Measurements from ENCODE around the gene STK24. TPM values are rescaled to one million over a fixed set of nuclear protein-coding genes. Genes with fewer than 3 reads are reported as not detected.

The STK24 gene
- total and polyA plus RNA-seq, 10 of the 15 experiments (the other 5 are each of a cell fraction or from before 2014, with no cell fraction given), result 7.5 to 115 (median 52.9) TPM

DNA sequence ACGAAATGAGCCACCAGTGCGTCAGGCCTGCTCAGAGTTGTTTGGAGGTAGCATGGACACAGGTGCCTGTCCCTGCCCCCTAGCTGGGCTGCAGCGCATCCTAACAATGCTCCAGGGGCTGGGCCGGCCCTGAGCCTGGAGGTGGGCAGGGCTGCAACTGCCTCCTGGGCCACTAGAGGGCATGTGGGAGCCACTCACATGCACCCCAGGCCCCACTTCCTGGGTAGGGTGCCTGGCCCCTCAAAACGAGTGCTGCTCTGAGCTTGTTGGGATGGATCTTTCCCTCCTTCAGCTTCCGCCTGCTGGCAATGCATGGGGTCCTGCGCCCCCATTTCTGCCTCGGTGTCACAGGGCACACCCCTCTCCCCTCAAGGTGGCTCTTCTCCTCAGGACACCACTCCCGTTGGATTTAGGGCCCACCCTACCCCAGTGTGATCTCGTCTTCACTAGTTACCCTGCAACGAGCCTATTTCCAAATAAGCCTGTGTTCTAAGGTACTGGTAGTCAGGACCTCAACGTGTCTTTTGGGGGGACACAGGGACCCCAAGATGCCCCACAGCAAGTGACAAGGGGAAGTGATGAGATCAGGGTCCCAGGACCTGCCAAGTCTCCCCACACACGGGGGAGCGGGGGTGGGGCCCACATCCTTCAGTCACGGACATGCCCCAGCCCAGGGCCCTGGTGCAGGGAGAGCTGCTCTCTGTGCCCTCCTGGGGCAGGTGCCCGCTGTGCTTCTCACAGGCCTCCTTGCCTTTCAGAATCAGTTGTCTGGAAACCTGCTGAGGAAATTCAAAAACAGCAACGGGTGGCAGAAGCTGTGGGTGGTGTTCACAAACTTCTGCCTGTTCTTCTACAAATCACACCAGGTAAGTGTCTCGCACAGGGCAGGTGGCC, 131.3 kb downstream of the STK24 start:
- WGBS (ENCODE audit: insufficient coverage, insufficient replicate concordance, low lambda C conversion rate, missing lambda C conversion rate), result 3% methylated on average over 18 of the region's 18 CpGs
- Histone ChIP-seq H3K4me1 (ENCODE audit: control insufficient read depth, insufficient read depth, low read length) (peaks cover 6% of the 10 kb centered on the region), H3K79me2 (ENCODE audit: control insufficient read depth, insufficient read depth, low read length) (no peaks in the 10 kb centered on the region), H3K36me3 (ENCODE audit: control insufficient read depth in 2 of 2, insufficient read depth in 2 of 2, low read length in 1 of 2) (peaks cover 0 to 2% of the 10 kb centered on the region in 2 experiments; a peak in 3 of 4 replicates), H3K4me3 (no peak overlapping the region), H3K9ac (ENCODE audit: control insufficient read depth, insufficient read depth, low read length) (no peak overlapping the region), H3K4me2 (ENCODE audit: control insufficient read depth, insufficient read depth) (peak overlapping the region; percentile 50), H4K20me1 (ENCODE audit: control insufficient read depth, insufficient read depth) (no peaks in the 10 kb centered on the region), H3K9me3 (replicated peaks; ENCODE audit: control insufficient read depth, insufficient read depth, low read length) (no peaks in the 10 kb centered on the region), H3K27me3 (replicated peaks in 1 of 2; ENCODE audit: control insufficient read depth in 2 of 2, insufficient read depth in 2 of 2, low read length in 1 of 2) (no peaks in the 10 kb centered on the region), H2AFZ (ENCODE audit: control insufficient read depth, low read depth, low read length) (peak overlapping the region; percentile 37), H3K27ac (ENCODE audit: control insufficient read depth, insufficient read depth) (peak overlapping the region; percentile 53)
- ATAC-seq, result peak; percentile 97
- SMC1A ChIA-PET (ENCODE audit: uncharacterized antibody, unreplicated experiment), result interaction anchor here (0.6 to 4.8 kb wide), 20 partner anchors 9 to 394 kb away, joined by 3 to 66 read pairs (median 4); no protein-coding TSS in a partner anchor
- RAD21 ChIA-PET (ENCODE audit: unreplicated experiment), result interaction anchor here (0.6 to 4.8 kb wide), 20 partner anchors 9 to 412 kb away, joined by 3 to 89 read pairs (median 4); no protein-coding TSS in a partner anchor
- FAIRE-seq, result peak; percentile 87
- in situ Hi-C loops (cut with MboI) (loop anchor here (5.0 to 10.0 kb wide), 3 partner anchors 212 to 591 kb away; no protein-coding TSS in a partner anchor), intact Hi-C loops (cut with micrococcal nuclease; ENCODE audit: unreplicated experiment) (loop anchor here (1.0 to 2.0 kb wide), 3 partner anchors 208 to 397 kb away; no protein-coding TSS in a partner anchor)
- no TSS peak for BruUV-seq (replicated peaks)
- POLR2A ChIA-PET, result no interaction called here
- peak; percentile 17 for DNase-seq (ENCODE audit: low read depth, low spot score)
- CTCF ChIA-PET, result interaction anchor here (0.5 to 9.1 kb wide), 39 partner anchors 9 to 745 kb away, joined by 3 to 135 read pairs (median 4); no protein-coding TSS in a partner anchor
- TF ChIP-seq NR2C2 (IDR thresholded peaks at IDR 0.05; ENCODE audit: borderline replicate concordance, control insufficient read depth, insufficient read length, low read depth) (no peak), IRF5 (IDR thresholded peaks at IDR 0.05; ENCODE audit: borderline replicate concordance) (no peak), HDAC2 (IDR thresholded peaks at IDR 0.05) (no peak), NBN (IDR thresholded peaks at IDR 0.05) (peak; percentile 46; the same call in 1 of the 2 replicates), NRF1 (conservative IDR thresholded peaks at IDR 0.05; ENCODE audit: low read depth, low read length) (no peak), GABPA (IDR thresholded peaks at IDR 0.05; ENCODE audit: low read depth) (no peak), CBX3 (IDR thresholded peaks at IDR 0.05; ENCODE audit: borderline replicate concordance, low read depth) (no peak), BACH1 (IDR thresholded peaks at IDR 0.05; ENCODE audit: borderline replicate concordance) (0 out of 2 replicates have a peak, but pooled peaks have one; percentile 25), MEF2B (IDR thresholded peaks at IDR 0.05; ENCODE audit: partially characterized antibody, poor library complexity, severe bottlenecking) (no peak), NFXL1 (IDR thresholded peaks at IDR 0.05; ENCODE audit: borderline replicate concordance) (no peak), PBX3 (IDR thresholded peaks at IDR 0.05; ENCODE audit: insufficient replicate concordance, low read depth, low read length) (no peak), SMARCA5 (IDR thresholded peaks at IDR 0.05) (no peak), NFYB (IDR thresholded peaks at IDR 0.05; ENCODE audit: insufficient read depth, low read depth, low read length) (no peak), SMC3 (IDR thresholded peaks at IDR 0.05; ENCODE audit: borderline replicate concordance, low read length) (peak; percentile 95)
- TF ChIP-seq, protein P1, sequence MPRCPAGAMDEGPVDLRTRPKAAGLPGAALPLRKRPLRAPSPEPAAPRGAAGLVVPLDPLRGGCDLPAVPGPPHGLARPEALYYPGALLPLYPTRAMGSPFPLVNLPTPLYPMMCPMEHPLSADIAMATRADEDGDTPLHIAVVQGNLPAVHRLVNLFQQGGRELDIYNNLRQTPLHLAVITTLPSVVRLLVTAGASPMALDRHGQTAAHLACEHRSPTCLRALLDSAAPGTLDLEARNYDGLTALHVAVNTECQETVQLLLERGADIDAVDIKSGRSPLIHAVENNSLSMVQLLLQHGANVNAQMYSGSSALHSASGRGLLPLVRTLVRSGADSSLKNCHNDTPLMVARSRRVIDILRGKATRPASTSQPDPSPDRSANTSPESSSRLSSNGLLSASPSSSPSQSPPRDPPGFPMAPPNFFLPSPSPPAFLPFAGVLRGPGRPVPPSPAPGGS (IDR thresholded peaks at IDR 0.05; ENCODE audit: borderline replicate concordance, insufficient read depth, low read depth, low read length, poor library complexity, severe bottlenecking), result peak; percentile 22
